Activated CD4-positive, alpha-beta T cell treated with anti-CD3 and anti-CD28 coated beads, Interleukin-2, amount 50 U/mL, for 24 hours (primary cell): Measurements from ENCODE around the gene GET4.
"Not testable (repeated sequence)": the region's sequence is repeated elsewhere in the genome, so short reads cannot be mapped to it uniquely, and the experiment has no call there.

Experiments used
- DNase-seq, 2 donors: peaks; one replicate each; pipeline ENCODE4 v3.0.0-alpha.2; 2020; ENCODE audit warnings: low read depth in 1 of 2, low spot score in 1 of 2

GET4 gene

GRCh38 chr7:914521-915194 is 38.3 kb downstream of the GET4 start:
- DNase-seq = no peak

- DNase-seq = no peak
These were observed 39.2 kb downstream of the GET4 start for GRCh38 chr7:915291-916218.

- no peak for DNase-seq
These were observed 40.1 kb downstream of the GET4 start for GRCh38 chr7:916291-916941.

GRCh38 chr7:917255-918117 is 41.1 kb downstream of the GET4 start:
- DNase-seq = no peak

- DNase-seq = no peak
These were observed 41.7 kb downstream of the GET4 start for GRCh38 chr7:918118-918425.

GRCh38 chr7:918441-919113 is 42.2 kb downstream of the GET4 start:
- no peak for DNase-seq

- no peak for DNase-seq
These were observed 42.7 kb downstream of the GET4 start for GRCh38 chr7:919114-919442.

GRCh38 chr7:919924-920341 is 43.6 kb downstream of the GET4 start:
- DNase-seq = no peak

GRCh38 chr7:920351-921070 is 44.2 kb downstream of the GET4 start:
- DNase-seq = peak in 1 of 2 donors; percentile 32

- DNase-seq = no peak
These were observed 44.7 kb downstream of the GET4 start for GRCh38 chr7:921071-921461.

- DNase-seq = no peak
These were observed 45.4 kb downstream of the GET4 start for GRCh38 chr7:921581-922333.

- peak in 1 of 2 donors; percentile 42 for DNase-seq
These were observed 46.2 kb downstream of the GET4 start for GRCh38 chr7:922334-923107.

- DNase-seq = peak; percentile 83 to 96
These were observed 47.0 kb downstream of the GET4 start for GRCh38 chr7:923108-924041.

GRCh38 chr7:924042-924441 is 47.7 kb downstream of the GET4 start:
- DNase-seq = not testable (repeated sequence)

- peak in 1 of 2 donors; percentile 60 for DNase-seq
These were observed 48.3 kb downstream of the GET4 start for GRCh38 chr7:924541-925231.

- DNase-seq = no peak
These were observed 49.2 kb downstream of the GET4 start for GRCh38 chr7:925601-926000.
